Islet precursor cell (in vitro differentiated cells): ENCODE measurements around the gene XPNPEP2.

ENCODE experiments used
- DNase-seq: peaks from one replicate; pipeline ENCODE4 v3.0.0-alpha.2; 2018

XPNPEP2 gene

DNA sequence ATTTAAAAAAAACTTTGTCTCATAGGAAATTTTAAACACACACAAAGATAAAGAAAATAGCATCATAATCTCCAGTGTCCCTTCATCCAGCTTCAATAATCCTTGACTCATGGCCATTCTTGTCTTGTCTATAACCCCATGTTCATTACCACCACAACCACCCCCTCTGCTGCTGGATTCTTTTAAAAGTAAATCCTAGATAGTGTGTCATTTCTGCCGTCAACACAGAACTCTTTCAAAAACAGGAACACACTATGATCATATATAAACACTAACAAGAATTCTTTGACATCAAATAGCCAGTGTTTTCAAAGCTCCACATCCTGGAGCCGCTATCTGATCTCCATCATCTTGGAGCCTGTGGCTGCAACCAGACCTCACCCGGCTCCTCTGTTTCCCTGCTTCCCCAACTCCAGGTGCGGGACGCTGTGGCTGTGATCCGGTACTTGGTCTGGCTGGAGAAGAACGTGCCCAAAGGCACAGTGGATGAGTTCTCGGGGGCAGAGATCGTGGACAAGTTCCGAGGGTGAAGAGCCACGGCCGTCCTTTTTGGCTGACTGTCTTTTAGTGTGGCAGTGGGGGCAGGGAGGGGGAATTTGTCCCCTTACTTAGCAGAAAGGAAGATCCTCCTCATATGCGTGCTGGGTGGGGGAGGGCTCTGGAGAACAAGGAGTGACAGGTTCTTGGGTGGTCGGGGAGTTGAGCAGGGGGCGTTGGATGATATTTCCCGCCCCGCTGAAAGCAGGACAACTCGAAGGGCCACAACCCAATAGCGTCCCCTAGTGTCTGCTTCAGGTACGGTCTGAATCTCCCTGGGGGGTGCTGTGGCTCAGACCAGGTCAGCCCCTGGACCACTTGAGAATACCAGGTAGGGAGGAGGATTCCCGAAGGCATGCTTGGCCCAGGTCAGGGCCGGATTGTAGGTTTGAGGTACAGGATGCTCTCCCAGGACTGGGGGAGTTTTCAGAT is 15.6 kb downstream of the XPNPEP2 start:
- DNase-seq, result no peak

DNA sequence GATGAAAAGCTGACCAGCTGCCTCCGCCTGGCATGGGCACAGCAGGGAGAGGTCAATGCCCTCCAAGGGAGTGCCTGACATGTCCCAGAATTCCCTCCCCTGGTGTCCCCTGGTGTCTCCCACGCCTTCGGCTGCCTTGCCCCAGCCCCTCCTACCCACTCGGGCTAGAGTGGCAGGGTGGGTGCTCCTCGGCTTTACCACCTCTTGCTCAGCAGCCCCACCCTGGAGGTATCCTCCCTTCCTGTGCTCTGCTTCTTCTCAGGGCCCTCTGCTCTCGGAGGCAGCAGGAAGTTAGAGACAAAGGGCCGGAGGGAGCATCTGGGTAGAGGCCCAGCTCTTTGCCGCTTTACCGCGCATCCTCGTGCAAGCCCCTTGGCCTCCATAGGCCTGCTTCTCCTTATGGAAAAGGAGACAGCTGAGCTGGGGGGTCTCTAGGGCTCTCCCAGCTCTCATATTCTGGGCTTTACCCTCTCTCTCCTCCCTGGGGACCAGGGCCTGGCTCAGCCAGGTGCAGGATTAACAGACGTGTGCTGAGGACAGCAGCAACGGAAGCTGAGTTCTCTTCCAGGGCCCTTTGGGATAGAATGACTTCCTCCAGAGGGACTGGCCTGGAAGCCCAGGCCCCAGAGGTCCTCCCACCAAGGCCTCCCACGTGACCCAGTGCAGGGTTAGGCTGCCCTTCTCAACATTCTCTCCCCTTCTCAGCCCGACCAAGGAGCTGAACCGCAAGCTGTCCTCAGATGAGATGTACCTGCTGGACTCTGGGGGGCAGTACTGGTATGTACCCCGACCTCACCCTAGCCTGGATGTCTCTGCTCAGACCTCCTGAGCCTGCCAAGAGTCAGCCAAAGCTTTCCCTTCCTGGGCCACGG is 17.2 kb downstream of the XPNPEP2 start:
- no peak for DNase-seq

DNA sequence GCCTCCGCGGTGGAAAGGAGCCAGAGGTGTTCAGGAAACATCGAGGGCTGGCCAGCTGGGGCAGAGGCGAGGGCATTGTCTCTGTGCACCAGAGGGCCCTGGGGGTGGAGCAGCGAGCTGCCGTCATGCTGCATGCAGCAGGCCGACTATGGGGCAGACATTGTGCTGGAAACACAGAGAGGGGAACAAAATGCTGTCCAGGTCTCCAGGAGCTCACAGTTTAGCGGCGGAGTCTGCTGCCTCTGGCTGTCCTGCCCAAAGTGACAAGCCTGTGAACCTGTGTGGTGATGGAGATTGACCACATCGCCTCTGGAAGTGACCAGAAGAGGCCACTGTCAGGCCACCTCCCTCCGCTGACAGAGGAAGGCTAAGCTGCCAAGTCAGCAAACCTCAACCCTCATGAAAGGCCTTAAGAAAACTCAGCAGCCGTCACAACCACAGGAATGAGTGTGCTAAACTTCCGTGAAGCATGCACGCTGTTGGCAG is 20.8 kb downstream of the XPNPEP2 start:
- DNase-seq, result no peak

DNA sequence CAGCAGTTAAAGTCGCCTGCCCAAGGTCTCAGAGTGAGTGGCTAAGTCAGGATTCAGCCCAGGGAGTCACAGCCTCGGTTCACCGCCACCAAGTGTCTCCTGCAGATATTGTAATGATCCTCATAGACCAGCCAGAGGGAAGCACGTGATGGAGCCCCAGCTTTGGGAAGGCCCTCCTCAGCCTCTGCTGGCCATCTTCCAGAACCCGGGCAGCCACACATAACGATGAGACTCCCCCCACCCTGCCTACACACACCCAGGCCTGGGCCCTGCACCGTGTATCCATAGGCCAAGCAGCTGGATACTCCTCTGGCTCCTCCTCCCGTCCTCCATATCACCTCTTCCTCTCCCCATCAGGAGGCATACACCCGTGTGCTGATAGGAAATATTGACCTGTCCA is 21.4 kb downstream of the XPNPEP2 start:
- DNase-seq, result no peak

DNA sequence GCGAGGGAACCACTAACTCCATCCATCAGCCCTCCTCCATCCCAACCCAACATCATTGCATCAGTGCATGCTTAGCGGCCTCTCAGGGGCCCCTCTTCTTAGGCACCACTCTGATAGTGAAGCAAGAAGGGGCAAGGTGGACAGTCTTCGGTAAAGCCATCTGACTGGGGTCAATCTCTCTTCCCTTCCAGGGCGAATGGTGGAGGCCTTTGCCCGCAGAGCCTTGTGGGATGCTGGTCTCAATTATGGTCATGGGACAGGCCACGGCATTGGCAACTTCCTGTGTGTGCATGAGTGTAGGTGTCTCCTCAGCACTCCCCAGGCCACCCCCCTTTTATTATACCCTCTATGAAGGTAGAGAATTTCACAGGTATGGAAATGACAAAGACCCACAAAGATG is 22.2 kb downstream of the XPNPEP2 start:
- no peak for DNase-seq

DNA sequence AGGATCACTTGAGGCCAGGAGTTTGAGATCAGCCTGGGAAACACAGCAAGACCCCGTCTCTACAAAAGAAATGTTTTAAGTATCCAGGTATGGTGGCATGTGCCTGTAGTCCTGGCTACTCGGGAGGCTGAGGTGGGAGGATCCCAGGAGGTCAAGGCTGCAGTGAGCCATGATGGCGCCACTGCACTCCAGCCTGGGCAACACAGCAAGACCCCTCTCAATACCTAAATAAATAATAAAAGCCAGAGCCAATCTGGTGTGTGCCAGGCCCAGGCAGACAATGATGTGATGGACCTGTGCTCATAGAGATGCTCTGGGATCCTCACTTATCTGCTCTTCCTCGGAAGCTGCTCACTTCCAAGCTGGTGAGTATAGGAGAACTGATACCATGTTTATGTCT is 22.8 kb downstream of the XPNPEP2 start:
- DNase-seq, result no peak

DNA sequence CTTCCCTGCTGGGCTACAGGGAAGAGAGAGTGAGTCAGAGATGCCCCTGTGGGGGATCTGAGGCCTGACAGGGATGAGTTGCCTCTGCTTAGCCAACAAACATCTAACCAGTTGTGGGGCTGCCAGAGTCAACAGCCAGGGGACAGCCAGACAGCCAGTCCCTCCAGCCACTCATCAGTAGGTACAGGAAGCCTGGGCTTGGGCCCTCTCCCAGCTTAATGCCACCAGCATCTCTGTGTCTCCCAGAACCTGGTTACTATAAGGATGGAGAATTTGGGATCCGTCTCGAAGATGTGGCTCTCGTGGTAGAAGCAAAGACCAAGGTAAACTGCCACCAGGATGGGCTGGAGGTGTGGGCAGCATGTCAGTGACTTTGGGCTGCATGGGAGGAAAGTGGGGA is 23.7 kb downstream of the XPNPEP2 start:
- no peak for DNase-seq

DNA sequence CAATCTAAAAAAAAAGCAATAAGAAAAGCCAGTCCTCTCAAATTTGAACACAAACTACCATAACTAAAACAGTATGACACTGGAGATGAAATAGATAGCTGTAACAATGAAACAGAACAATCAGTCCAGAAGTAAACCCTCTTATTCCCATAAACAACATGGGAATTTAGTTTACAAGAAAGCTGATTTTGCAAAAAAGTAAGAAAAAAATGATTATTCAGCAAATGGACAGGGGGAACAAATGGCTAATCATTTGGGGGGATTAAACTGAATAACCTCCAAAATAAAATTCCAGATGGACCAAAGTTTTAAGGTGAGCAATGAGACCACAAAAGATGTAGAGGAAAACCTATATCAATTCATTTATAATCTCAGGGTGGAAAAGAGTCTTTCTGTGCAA is 24.9 kb downstream of the XPNPEP2 start:
- DNase-seq, result no peak

DNA sequence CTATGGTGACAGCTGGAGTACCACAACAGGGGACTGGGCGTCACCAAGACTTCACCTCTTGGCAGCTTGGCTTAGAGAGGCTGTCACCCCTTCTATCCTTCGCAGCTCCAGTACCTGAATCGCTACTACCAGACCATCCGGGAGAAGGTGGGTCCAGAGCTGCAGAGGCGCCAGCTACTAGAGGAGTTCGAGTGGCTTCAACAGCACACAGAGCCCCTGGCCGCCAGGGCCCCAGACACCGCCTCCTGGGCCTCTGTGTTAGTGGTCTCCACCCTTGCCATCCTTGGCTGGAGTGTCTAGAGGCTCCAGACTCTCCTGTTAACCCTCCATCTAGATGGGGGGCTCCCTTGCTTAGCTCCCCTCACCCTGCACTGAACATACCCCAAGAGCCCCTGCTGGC is 29.4 kb downstream of the XPNPEP2 start:
- no peak for DNase-seq

DNA sequence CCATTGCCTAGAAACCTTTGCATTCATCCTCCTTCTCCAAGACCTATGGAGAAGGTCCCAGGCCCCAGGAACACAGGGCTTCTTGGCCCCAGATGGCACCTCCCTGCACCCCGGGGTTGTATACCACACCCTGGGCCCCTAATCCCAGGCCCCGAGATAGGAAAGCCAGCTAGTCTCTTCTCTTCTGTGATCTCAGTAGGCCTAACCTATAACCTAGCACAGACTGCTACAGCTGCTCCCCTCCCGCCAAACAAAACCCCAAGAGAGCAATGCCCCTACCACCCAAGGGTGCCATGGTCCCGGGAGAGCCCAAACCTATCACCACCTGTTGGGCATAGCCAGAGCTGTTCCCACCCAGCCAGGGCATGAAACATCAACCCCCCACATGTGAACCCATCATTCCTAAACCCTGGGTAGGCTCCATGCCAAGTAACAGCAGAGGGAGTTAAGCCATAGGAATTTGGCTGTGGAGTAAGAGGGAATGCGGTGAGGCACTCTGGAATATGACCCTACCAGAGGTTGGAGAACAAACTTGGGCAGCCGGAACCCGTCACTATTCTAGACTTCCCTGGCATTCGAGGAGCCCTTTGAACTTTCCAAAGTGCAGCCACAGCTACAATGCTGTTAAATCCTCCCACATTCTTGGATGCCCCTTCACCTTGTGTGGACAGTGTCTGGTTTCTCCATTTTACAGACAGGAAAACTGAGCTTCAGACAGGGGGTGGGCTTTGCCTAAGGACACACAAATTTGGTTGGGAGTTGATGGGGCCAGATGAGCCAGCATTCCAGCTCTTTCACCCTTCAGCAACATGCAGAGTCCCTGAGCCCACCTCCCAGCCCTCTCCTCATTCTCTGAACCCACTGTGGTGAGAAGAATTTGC is 30.0 kb downstream of the XPNPEP2 start:
- no peak for DNase-seq

DNA sequence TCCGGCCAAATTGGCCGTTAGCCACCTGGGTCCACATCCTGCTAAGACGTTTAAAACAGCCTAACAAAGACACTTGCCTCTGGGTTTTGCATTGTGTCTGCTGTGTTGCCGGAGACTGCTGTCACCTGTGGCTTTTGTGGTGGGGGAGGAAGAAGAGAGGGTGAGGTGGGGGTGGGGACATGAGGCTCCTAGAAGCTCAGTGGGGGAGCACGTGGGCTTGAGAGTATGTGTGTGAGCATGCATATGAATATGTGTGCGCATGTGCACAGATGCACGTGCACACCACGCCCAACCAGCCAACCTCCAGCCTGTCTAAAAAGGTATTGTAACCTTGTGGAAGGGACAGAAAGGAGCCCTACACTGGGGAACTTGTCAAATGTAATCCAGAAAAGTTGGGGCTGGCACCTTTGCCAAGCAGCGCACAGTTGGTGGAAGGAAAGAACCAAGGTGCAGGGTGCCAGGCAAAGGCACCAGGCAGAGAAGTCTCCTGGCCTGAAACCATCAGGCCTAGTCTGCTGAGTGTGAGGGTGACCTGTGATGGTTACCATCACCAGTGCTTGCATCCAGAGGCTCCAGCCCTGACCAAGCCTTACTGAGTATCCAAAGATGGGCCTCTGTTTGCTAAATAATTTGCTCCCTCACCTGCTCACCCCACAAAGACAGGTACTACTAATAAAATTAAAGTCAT is 30.8 kb downstream of the XPNPEP2 start:
- DNase-seq, result no peak

DNA sequence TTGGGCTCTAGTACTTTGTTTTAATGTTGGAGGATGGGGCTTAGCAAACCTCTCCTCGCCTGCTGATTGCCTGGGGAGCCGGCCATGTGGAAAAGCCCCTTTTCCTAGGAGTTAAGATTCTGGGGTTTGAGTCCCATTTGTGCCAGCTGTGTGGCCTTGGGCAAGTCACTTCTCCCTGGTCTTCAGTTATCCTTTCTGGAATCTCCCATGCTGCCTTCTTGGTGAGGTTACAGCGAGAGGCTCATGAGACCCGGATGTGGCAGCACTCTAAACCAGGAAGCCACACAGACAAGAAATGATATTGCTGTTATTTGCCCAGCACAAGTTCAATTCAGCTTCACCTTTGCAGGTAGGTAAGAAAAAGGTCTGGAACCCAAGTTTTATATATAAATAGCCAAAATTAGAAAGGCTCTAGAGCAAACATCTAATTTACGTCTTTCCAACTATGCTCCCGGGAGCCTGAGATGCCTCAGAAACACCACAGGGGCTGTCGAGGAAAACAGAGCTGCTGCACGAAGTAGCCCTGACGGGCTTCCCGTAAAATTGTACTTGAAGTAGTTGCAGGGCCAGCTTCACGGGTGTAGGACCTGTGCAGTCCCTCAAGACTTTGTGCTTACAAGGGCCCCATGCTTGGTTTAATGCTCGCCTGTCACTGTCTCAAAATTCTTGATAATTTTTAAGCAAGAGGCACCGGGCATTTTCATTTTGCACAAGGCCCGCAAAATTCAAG is 32.7 kb downstream of the XPNPEP2 start:
- DNase-seq, result no peak

DNA sequence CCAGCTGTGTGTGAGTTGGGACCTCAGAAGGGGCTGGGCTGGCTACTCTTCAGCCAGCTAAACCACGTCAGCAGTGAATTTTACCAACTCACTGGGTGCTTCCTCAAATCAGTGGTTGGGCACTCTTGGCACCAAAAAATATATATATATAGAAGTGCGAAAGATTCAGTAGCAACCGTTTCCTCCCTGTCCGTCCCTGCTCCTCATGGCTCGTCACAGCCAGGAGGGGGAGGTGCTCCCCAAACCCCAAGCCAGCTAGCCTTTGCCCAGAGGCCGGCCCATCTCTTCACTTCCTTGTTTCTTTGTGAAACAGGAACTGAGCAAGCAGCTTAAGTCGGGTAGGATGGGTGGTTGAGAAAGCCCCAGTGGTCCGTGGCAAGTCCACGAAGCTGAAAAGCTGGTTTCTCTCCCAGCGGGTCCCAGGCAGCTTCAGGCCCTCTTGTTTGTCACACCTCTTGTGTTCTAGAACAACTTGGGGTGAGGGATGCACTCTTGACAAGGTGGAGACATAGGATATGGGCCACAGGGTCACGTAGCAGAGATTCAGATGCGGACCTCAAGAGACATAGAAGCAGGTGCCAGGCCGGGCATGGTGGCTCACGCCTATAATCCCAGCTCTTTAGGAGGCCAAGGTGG is 34.1 kb downstream of the XPNPEP2 start:
- no peak for DNase-seq

DNA sequence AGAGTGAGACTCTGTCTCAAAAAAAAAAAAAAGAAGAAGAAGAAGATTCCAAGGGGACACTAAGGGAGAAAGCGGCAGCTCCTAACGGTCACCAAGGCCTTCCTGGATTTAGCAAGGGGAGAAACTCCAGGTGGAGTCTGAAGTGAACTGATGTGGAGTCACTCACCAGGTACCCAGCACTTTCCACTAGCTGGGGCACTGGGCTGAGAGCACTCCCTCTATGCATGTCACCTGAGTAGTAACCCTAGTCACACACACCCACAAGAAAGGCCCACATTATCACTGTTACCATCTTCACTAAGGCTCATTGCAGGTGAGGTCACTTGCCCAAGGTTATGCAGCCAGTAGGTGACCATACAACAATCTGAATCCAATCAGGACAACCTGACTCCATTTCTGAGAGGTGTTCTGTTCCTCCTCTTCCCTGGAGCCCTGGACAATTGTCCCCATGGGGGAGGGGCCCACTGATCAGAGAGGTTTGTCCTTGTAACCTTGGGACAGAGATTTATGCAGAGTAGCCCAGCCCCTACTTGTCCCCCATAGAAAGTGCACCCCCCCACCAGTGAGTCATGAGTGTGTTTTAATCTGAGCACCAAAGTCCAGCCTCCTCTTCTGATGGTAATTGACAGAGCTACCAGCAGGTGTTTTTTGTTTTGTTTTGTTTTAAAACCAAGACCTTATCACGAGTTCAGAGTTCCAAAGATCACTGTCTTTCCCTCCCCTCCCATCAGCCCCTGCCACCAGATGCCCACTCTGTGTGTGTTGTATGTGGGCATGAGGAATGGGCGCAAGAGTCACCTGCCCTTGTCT is 35.1 kb downstream of the XPNPEP2 start:
- DNase-seq, result no peak

DNA sequence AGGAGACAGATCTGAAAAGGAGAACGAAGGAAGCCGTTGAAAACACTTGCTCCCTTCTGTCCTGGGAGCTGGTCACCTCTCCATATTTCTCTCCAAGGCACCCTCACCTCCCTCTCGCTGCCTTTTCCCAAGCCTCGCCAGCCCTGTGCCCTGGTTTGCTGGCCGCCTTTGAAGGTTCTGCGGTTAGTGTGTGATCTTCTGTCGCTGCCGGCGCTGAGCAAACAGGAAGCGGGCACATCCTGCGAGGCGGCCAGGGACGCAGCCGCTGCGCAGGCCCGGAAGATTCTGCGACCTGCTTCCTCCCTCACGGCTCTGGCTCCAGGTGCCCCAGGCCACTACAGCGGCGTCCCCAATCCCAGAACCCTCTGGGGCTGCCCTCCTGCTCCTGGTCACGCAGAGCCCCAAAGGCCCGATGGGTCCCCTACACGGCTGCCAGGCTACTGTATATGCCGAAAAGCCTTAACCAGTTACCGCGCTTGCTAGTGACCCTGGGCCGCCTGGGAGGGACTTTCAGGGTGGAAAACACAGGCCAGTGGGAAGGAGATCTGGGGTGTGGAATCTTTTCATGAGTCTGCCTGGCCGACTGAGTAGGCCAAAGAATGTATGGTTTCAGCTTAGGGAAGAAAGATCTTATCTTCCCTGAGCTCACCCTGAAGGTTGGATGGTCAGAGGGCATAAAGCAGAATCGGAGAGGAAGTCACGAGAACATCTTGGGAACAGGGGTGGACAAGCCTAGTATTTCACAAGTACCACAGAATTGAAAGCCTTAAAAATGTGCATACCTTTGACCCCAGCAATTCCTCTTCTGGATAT is 38.6 kb downstream of the XPNPEP2 start:
- no peak for DNase-seq

DNA sequence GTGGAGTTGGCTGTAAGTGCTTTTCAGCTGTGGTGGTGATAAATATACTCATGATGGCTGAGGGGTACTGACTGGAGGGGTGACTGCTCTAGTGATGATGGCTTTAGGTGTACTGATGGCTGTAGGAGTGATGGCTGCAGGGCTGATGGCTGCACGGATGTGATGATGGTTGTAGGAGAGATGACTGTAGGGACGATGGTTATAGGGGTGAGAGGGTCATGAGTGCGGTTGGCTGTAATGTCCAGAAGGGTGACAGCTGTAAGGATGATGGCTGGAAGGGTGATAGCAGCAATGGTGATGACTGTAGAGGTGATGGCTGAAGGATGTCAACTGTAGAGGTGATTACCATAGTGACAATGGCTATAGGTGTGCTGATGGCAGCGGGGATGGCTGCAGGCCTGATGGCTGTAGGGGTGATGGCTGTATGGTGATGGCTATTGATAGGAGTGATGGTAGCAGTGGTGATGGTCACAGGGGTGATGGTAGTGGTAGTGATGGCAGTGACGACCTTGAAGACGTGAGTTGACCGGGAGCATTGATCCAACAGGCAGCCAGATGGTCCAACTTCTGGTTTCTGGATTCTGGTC is 40.4 kb downstream of the XPNPEP2 start:
- no peak for DNase-seq

DNA sequence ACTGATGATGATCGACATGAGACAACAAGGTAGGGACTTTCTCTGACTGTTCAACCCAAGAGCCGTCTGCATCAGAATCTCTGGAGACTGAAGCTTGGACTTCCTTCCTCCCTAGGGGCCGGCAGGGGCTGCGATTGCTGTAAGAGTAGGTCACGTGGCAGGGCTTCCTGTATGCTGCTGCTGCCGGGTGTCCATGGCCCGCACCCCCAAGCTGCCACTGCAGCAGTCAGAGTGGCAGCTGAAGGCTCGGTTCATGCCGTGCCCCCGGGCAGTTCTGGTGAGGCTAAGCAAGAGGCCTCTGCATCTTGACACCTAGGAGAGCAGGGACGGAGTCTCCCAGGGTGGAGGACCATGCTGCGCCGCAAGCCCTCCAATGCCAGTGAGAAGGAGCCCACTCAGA is 41.0 kb downstream of the XPNPEP2 start, which contains the start of gene SASH3:
Gene SASH3 (plus strand): TSS at position 203 of the 400 bp plus-strand sequence. CDS start 149 bp downstream, at position 352.
- no peak for DNase-seq

DNA sequence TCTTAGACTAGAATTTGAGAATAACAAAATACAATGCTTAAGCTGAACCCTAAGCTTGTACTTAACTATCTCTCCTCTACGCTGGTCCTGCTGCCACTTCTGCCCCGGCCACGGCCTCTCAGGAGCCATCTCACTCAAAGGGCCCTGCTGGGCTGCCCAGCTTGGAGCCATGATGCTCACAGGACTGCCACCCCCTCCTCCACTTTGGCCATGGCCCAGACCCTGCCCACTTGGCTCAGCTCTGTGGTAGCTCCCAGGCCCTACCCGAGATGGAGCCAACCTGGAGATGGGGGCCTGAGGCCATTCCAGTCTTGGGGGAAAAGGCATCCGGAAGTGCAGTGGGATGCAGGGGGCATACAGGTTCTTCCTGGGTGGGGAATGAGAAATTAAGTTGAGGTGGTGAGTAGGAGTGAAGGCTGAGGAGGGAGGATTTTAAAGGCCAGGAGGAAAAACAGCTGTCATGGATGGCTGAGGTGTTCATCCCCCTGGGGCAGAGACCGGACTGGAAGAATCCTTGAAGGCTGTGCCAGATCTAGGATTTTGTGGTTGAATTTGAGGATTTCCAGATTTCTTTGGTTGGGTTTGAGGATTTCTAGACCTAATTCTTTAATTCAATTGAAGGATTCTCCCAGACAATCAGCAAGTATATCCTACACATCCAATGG is 41.8 kb downstream of the XPNPEP2 start:
- DNase-seq, result no peak
